ENCODE results near the gene PNPO. TPM values are rescaled to one million over a fixed set of nuclear protein-coding genes. Genes with fewer than 3 reads are reported as not detected.
A peak's percentile ranks its signal among the peaks of the same experiment; 100 is the strongest.

The PNPO gene
- total and polyA plus RNA-seq, 2 of the 13 experiments (the other 11 are each of a cell fraction or from before 2014, with no cell fraction given) = 47.9 to 63.3 TPM

GRCh38 chr17:47895347-47895855 is 46.0 kb upstream of the PNPO start (continued):
- no peak for TF ChIP-seq NKX3-1 (CRISPR knock-in tag; IDR thresholded peaks at IDR 0.05)
- TF ChIP-seq ZNF10 (CRISPR knock-in tag; IDR thresholded peaks at IDR 0.05; ENCODE audit: borderline replicate concordance, low read depth) = no peak
- no peak for TF ChIP-seq ZNF17 (CRISPR knock-in tag; IDR thresholded peaks at IDR 0.05)
- TF ChIP-seq ZSCAN20 (CRISPR knock-in tag; IDR thresholded peaks at IDR 0.05; ENCODE audit: borderline replicate concordance) = peak; percentile 63; the same call in 1 of the 2 replicates
- no peak for TF ChIP-seq TRIM22 (IDR thresholded peaks at IDR 0.05)
- peak; percentile 81; the same call in 1 of the 2 replicates for TF ChIP-seq ATF7-NPFF (CRISPR knock-in tag; IDR thresholded peaks at IDR 0.05; ENCODE audit: low read depth)
- TF ChIP-seq ZNF121 (CRISPR knock-in tag; IDR thresholded peaks at IDR 0.05) = no peak; the same call in 1 of the 2 replicates
- TF ChIP-seq MED1 (CRISPR knock-in tag; IDR thresholded peaks at IDR 0.05) = no peak
- TF ChIP-seq ZFYVE20 (CRISPR knock-in tag; IDR thresholded peaks at IDR 0.05; ENCODE audit: borderline replicate concordance, low read depth) = peak; percentile 56; the same call in 1 of the 2 replicates
- TF ChIP-seq ZNF609 (CRISPR knock-in tag; IDR thresholded peaks at IDR 0.05; ENCODE audit: borderline replicate concordance) = no peak; the same call in 1 of the 2 replicates
- no peak for TF ChIP-seq TEAD2 (CRISPR knock-in tag; IDR thresholded peaks at IDR 0.05)
- TF ChIP-seq ZNF598 (CRISPR knock-in tag; IDR thresholded peaks at IDR 0.05; ENCODE audit: borderline replicate concordance) = peak; percentile 43; the same call in 1 of the 2 replicates
- peak; percentile 26; the same call in 1 of the 2 replicates for TF ChIP-seq ARID3A (IDR thresholded peaks at IDR 0.05; ENCODE audit: low read depth, low read length)
- TF ChIP-seq ZSCAN22 (CRISPR knock-in tag; IDR thresholded peaks at IDR 0.05) = no peak
- peak; percentile 42; the same call in 1 of the 2 replicates for TF ChIP-seq ZNF724P (CRISPR knock-in tag; IDR thresholded peaks at IDR 0.05; ENCODE audit: borderline replicate concordance)
- no peak; a peak in 1 of 4 replicates for TF ChIP-seq EP300 (IDR thresholded peaks at IDR 0.05; ENCODE audit: low read depth in 2 of 2, low read length in 2 of 2)
- 0 out of 2 replicates have a peak, but pooled peaks have one; percentile 21 for TF ChIP-seq EP300 (CRISPR knock-in tag; IDR thresholded peaks at IDR 0.05; ENCODE audit: borderline replicate concordance)
- peak; percentile 15; the same call in 1 of the 2 replicates for TF ChIP-seq CBFB (CRISPR knock-in tag; IDR thresholded peaks at IDR 0.05)
- no peak for TF ChIP-seq TEF (CRISPR knock-in tag; IDR thresholded peaks at IDR 0.05)
- no peak for TF ChIP-seq THAP11 (CRISPR knock-in tag; IDR thresholded peaks at IDR 0.05)
- TF ChIP-seq FOSL2 (CRISPR knock-in tag; IDR thresholded peaks at IDR 0.05) = peak; percentile 19; the same call in 1 of the 2 replicates
- TF ChIP-seq ZFP62 (CRISPR knock-in tag; IDR thresholded peaks at IDR 0.05) = no peak
- 0 out of 2 replicates have a peak, but pooled peaks have one; percentile 15 for TF ChIP-seq RXRA (CRISPR knock-in tag; IDR thresholded peaks at IDR 0.05)
